Measurements from ENCODE around the gene LINC01488.

LINC01488 gene

DNA sequence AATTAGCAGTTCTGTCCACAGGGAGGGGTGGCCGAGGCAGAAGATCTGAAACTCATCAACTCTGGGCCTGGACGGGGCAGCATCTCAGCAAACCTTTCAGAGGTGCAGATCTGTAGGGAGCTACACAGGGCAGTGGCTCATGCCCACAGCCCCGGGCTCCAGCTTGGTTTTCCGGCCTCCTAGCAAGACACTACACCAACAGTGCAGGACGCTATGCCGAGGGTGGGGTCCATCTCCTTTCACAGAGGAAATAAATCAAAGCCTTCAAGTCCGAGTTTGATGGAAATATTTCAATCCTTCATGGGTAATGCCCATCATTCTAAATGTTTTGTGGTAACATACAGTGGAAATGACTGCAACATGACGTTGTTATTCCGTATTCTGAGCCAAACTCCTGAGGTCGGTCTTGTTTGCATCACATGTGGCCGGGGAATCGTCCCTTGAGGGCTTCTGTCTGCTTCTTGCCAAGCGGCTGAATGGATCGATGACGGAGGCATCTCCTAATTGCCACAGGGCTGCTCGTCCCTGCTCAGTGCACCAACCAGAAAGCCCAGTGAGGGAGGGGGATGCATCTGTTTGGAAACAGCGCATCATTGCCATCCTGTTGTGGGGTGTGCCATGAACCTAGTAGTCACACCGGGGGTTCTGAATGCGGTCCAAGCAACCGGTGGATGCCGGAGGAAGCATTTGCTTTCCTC lies 30.0 kb downstream of the LINC01488 start:
- Histone ChIP-seq H3K9me3 (ENCODE audit: control insufficient read depth, insufficient read depth, low read depth, low read length) (no peaks in the 10 kb centered on the region), H3K36me3 (ENCODE audit: control insufficient read depth in 2 of 2, insufficient read depth in 1 of 2, low read length in 2 of 2) (no peaks in the 10 kb centered on the region), H3K27ac (ENCODE audit: extremely low read depth, low read depth, low read length) (no peak overlapping the region), H3K4me1 (ENCODE audit: control insufficient read depth, insufficient read depth, low read length) (no peaks in the 10 kb centered on the region), H3K4me3 (ENCODE audit: low read depth, low read length) (no peak overlapping the region)
- POLR2A ChIA-PET = no interaction called here
- CTCF ChIA-PET = no interaction called here
- no peak for TF ChIP-seq ZFP69B (tag by site-specific recombination; IDR thresholded peaks at IDR 0.05)
- TF ChIP-seq BCL11A (tag by site-specific recombination; IDR thresholded peaks at IDR 0.05; ENCODE audit: low read depth) = no peak
- TF ChIP-seq, protein P1, sequence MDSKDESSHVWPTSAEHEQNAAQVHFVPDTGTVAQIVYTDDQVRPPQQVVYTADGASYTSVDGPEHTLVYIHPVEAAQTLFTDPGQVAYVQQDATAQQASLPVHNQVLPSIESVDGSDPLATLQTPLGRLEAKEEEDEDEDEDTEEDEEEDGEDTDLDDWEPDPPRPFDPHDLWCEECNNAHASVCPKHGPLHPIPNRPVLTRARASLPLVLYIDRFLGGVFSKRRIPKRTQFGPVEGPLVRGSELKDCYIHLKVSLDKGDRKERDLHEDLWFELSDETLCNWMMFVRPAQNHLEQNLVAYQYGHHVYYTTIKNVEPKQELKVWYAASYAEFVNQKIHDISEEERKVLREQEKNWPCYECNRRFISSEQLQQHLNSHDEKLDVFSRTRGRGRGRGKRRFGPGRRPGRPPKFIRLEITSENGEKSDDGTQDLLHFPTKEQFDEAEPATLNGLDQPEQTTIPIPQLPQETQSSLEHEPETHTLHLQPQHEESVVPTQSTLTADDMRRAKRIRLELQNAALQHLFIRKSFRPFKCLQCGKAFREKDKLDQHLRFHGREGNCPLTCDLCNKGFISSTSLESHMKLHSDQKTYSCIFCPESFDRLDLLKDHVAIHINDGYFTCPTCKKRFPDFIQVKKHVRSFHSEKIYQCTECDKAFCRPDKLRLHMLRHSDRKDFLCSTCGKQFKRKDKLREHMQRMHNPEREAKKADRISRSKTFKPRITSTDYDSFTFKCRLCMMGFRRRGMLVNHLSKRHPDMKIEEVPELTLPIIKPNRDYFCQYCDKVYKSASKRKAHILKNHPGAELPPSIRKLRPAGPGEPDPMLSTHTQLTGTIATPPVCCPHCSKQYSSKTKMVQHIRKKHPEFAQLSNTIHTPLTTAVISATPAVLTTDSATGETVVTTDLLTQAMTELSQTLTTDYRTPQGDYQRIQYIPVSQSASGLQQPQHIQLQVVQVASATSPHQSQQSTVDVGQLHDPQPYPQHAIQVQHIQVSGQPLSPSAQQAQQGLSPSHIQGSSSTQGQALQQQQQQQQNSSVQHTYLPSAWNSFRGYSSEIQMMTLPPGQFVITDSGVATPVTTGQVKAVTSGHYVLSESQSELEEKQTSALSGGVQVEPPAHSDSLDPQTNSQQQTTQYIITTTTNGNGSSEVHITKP (tag by site-specific recombination; IDR thresholded peaks at IDR 0.05) = no peak
- TF ChIP-seq ZSCAN30 (tag by site-specific recombination; IDR thresholded peaks at IDR 0.05) = no peak
- no peak for TF ChIP-seq ZNF174 (tag by site-specific recombination; IDR thresholded peaks at IDR 0.05)
- no peak for TF ChIP-seq TCF7L2 (IDR thresholded peaks at IDR 0.05; ENCODE audit: borderline replicate concordance, low read depth, low read length)
- no peak for TF ChIP-seq ZNF366 (tag by site-specific recombination; conservative IDR thresholded peaks at IDR 0.05)
- TF ChIP-seq, protein P2, sequence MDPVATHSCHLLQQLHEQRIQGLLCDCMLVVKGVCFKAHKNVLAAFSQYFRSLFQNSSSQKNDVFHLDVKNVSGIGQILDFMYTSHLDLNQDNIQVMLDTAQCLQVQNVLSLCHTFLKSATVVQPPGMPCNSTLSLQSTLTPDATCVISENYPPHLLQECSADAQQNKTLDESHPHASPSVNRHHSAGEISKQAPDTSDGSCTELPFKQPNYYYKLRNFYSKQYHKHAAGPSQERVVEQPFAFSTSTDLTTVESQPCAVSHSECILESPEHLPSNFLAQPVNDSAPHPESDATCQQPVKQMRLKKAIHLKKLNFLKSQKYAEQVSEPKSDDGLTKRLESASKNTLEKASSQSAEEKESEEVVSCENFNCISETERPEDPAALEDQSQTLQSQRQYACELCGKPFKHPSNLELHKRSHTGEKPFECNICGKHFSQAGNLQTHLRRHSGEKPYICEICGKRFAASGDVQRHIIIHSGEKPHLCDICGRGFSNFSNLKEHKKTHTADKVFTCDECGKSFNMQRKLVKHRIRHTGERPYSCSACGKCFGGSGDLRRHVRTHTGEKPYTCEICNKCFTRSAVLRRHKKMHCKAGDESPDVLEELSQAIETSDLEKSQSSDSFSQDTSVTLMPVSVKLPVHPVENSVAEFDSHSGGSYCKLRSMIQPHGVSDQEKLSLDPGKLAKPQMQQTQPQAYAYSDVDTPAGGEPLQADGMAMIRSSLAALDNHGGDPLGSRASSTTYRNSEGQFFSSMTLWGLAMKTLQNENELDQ (tag by site-specific recombination; IDR thresholded peaks at IDR 0.05; ENCODE audit: low read depth) = no peak
- no peak for TF ChIP-seq OVOL3 (tag by site-specific recombination; IDR thresholded peaks at IDR 0.05)
- TF ChIP-seq ZNF416 (tag by site-specific recombination; IDR thresholded peaks at IDR 0.05) = no peak
- no peak for TF ChIP-seq ZNF37A (tag by site-specific recombination; IDR thresholded peaks at IDR 0.05)
- no peak for TF ChIP-seq KLF10 (tag by site-specific recombination; IDR thresholded peaks at IDR 0.05)
- no peak for TF ChIP-seq ZNF664 (tag by site-specific recombination; IDR thresholded peaks at IDR 0.05)
- TF ChIP-seq ZNF76 (tag by site-specific recombination; IDR thresholded peaks at IDR 0.05; ENCODE audit: borderline replicate concordance, low read depth) = no peak
- no peak for TF ChIP-seq ZNF473 (tag by site-specific recombination; IDR thresholded peaks at IDR 0.05)
- no peak for TF ChIP-seq WT1 (tag by site-specific recombination; IDR thresholded peaks at IDR 0.05)
- TF ChIP-seq, protein P3, sequence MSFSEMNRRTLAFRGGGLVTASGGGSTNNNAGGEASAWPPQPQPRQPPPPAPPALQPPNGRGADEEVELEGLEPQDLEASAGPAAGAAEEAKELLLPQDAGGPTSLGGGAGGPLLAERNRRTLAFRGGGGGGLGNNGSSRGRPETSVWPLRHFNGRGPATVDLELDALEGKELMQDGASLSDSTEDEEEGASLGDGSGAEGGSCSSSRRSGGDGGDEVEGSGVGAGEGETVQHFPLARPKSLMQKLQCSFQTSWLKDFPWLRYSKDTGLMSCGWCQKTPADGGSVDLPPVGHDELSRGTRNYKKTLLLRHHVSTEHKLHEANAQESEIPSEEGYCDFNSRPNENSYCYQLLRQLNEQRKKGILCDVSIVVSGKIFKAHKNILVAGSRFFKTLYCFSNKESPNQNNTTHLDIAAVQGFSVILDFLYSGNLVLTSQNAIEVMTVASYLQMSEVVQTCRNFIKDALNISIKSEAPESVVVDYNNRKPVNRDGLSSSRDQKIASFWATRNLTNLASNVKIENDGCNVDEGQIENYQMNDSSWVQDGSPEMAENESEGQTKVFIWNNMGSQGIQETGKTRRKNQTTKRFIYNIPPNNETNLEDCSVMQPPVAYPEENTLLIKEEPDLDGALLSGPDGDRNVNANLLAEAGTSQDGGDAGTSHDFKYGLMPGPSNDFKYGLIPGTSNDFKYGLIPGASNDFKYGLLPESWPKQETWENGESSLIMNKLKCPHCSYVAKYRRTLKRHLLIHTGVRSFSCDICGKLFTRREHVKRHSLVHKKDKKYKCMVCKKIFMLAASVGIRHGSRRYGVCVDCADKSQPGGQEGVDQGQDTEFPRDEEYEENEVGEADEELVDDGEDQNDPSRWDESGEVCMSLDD (tag by site-specific recombination; IDR thresholded peaks at IDR 0.05) = no peak
- no peak for TF ChIP-seq ZNF391 (tag by site-specific recombination; IDR thresholded peaks at IDR 0.05; ENCODE audit: borderline replicate concordance, low read depth)
- no peak for TF ChIP-seq ZNF10 (tag by site-specific recombination; IDR thresholded peaks at IDR 0.05)
- TF ChIP-seq ZNF175 (tag by site-specific recombination; IDR thresholded peaks at IDR 0.05) = no peak
